Mucosa of stomach (tissue), 1 donor: ENCODE data around the gene BIVM.

ENCODE experiments used
- H3K27me3 ChIP-seq: one replicate; pipeline ENCODE4 v1.7.0; 2013; ENCODE audit warnings: mild to moderate bottlenecking, low read length; ENCODE audit not compliant: control insufficient read depth, insufficient read depth
- H3K36me3 ChIP-seq: one replicate; pipeline ENCODE4 v1.7.0; 2013; ENCODE audit warnings: low read length; ENCODE audit not compliant: control insufficient read depth, insufficient read depth
- H3K4me1 ChIP-seq: one replicate; pipeline ENCODE4 v1.7.0; 2013; ENCODE audit warnings: mild to moderate bottlenecking, low read length; ENCODE audit not compliant: control insufficient read depth, insufficient read depth
- H3K4me3 ChIP-seq: one replicate; pipeline ENCODE4 v1.7.0; 2013; ENCODE audit warnings: low read length
- H3K9ac ChIP-seq: one replicate; pipeline ENCODE4 v1.7.0; 2013; ENCODE audit warnings: mild to moderate bottlenecking, low read length, moderate library complexity
- H3K9me3 ChIP-seq: one replicate; pipeline ENCODE4 v1.7.0; 2013; ENCODE audit warnings: mild to moderate bottlenecking, low read length, moderate library complexity; ENCODE audit not compliant: control insufficient read depth
- donor health status: Pancreatic carcinoma.

The BIVM gene

GRCh38 chr13:102847272-102848234, 48.6 kb downstream of the BIVM start:
- Histone ChIP-seq H3K4me3 (peak overlapping the region; percentile 94), H3K27me3 (no peaks in the 10 kb centered on the region), H3K9ac (peak overlapping the region; percentile 99), H3K9me3 (no peaks in the 10 kb centered on the region), H3K4me1 (peaks cover 4% of the 10 kb centered on the region), H3K36me3 (no peaks in the 10 kb centered on the region)

- Histone ChIP-seq H3K4me1 (peaks cover 4% of the 10 kb centered on the region), H3K9me3 (no peaks in the 10 kb centered on the region), H3K9ac (no peak overlapping the region), H3K36me3 (no peaks in the 10 kb centered on the region), H3K27me3 (no peaks in the 10 kb centered on the region), H3K4me3 (no peak overlapping the region)
Measured at GRCh38 chr13:102848956-102849355, 50.0 kb downstream of the BIVM start.

DNA sequence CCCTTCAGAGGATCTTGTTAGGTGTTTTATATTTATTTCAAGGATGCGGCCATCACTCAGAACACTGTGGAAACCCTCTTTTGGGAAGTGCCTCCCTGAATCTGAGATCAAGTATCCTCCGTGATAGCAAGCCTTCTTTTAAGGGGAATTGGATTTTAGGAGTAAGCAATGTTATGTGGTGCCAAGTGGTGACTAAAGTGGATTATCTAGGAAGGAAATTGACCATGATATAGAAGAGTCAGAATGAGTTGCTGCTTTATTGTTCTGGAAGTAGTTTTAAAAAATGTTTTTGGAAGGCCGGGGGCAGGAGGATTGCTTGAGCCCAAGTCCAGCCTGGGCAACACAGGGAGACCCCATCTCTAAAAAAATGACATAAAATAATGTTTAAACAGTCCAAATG, 53.6 kb downstream of the BIVM start:
- H3K27me3 ChIP-seq, result no peaks in the 10 kb centered on the region
- H3K4me1 ChIP-seq, result peaks cover 12% of the 10 kb centered on the region
- no peaks in the 10 kb centered on the region for H3K9me3 ChIP-seq
- H3K36me3 ChIP-seq, result peaks cover 10% of the 10 kb centered on the region
- H3K4me3 ChIP-seq, result no peak overlapping the region
- H3K9ac ChIP-seq, result no peak overlapping the region

DNA sequence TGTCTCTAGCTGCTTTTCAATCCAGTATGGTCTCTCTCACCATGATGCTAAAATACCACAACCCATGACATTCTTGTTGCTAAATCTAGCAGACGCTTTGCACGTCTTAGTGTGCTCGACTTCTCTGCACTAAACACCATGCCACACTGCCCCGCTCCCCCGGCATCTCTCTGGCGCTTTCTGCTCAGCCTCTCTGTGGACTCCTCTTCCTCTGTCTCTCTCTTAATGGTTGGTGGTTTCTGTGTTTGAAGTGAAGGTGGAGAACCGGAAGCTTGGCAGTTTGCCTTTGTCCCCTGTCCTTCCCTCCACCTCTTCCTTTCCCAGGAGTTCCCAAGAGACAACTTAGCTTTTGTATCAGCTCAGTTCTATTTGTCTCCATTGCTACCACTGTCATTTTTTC, 55.8 kb downstream of the BIVM start:
- no peaks in the 10 kb centered on the region for H3K27me3 ChIP-seq
- peaks cover 14% of the 10 kb centered on the region for H3K36me3 ChIP-seq
- no peaks in the 10 kb centered on the region for H3K9me3 ChIP-seq
- H3K4me1 ChIP-seq, result peaks cover 8% of the 10 kb centered on the region
- H3K9ac ChIP-seq, result no peak overlapping the region
- no peak overlapping the region for H3K4me3 ChIP-seq

DNA sequence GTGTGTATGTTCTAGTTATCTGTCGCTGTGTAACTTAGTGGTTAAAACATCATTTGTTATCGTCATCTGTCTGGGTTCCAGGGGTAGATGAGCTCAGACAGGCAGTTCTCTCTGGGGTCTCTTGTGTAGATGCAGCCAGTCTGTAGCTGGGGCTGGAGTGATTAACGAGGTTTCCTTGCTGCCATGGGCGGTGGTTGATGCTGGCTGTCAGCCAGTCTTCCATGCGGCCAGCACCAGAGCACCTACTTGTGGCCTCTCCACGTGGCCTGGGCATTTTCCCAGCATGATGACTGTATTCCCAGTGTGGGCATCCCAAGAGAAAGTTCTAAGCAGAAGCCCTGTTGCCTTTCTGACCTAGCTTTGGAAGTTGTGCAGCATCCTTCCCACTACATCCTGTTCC, 57.6 kb downstream of the BIVM start:
- Histone ChIP-seq H3K27me3 (no peaks in the 10 kb centered on the region), H3K9ac (no peak overlapping the region), H3K4me3 (no peak overlapping the region), H3K36me3 (peaks cover 14% of the 10 kb centered on the region), H3K4me1 (peaks cover 8% of the 10 kb centered on the region), H3K9me3 (no peaks in the 10 kb centered on the region)

DNA sequence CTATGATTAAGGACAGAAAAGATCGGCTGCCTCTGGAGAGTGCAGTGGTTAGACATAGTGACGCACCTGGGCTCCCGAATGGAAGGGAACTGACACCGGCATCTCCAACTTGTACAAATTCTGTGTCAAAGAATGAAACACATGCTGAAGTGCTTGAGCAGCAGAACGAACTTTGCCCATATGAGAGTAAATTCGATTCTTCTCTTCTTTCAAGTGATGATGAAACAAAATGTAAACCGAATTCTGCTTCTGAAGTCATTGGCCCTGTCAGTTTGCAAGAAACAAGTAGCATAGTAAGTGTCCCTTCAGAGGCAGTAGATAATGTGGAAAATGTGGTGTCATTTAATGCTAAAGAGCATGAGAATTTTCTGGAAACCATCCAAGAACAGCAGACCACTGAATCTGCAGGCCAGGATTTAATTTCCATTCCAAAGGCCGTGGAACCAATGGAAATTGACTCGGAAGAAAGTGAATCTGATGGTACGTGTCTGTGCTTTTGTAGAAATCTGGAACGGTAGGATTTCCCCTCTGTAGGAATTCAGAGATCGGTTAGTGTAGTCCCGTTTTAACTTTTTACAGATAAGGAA, 63.8 kb downstream of the BIVM start:
- H3K9ac ChIP-seq, result no peak overlapping the region
- peaks cover 14% of the 10 kb centered on the region for H3K36me3 ChIP-seq
- no peak overlapping the region for H3K4me3 ChIP-seq
- H3K27me3 ChIP-seq, result no peaks in the 10 kb centered on the region
- H3K4me1 ChIP-seq, result no peaks in the 10 kb centered on the region
- no peaks in the 10 kb centered on the region for H3K9me3 ChIP-seq

GRCh38 chr13:102863590-102863989, 64.7 kb downstream of the BIVM start:
- H3K4me1 ChIP-seq, result no peaks in the 10 kb centered on the region
- H3K4me3 ChIP-seq, result no peak overlapping the region
- H3K27me3 ChIP-seq, result no peaks in the 10 kb centered on the region
- peaks cover 14% of the 10 kb centered on the region for H3K36me3 ChIP-seq
- no peak overlapping the region for H3K9ac ChIP-seq
- H3K9me3 ChIP-seq, result no peaks in the 10 kb centered on the region

GRCh38 chr13:102868366-102868936, 69.5 kb downstream of the BIVM start:
- Histone ChIP-seq H3K4me1 (peaks cover 13% of the 10 kb centered on the region), H3K36me3 (peaks cover 10% of the 10 kb centered on the region), H3K9ac (no peak overlapping the region), H3K9me3 (no peaks in the 10 kb centered on the region), H3K4me3 (no peak overlapping the region), H3K27me3 (no peaks in the 10 kb centered on the region)

GRCh38 chr13:102869948-102870676, 71.2 kb downstream of the BIVM start:
- Histone ChIP-seq H3K27me3 (no peaks in the 10 kb centered on the region), H3K9me3 (no peaks in the 10 kb centered on the region), H3K36me3 (peaks cover 10% of the 10 kb centered on the region), H3K9ac (no peak overlapping the region), H3K4me3 (no peak overlapping the region), H3K4me1 (peaks cover 13% of the 10 kb centered on the region)

GRCh38 chr13:102870677-102871415, 71.9 kb downstream of the BIVM start:
- peak overlapping the region; percentile 2 for H3K9ac ChIP-seq
- peaks cover 13% of the 10 kb centered on the region for H3K4me1 ChIP-seq
- peaks cover 5% of the 10 kb centered on the region for H3K36me3 ChIP-seq
- no peaks in the 10 kb centered on the region for H3K9me3 ChIP-seq
- H3K27me3 ChIP-seq, result no peaks in the 10 kb centered on the region
- H3K4me3 ChIP-seq, result no peak overlapping the region

DNA sequence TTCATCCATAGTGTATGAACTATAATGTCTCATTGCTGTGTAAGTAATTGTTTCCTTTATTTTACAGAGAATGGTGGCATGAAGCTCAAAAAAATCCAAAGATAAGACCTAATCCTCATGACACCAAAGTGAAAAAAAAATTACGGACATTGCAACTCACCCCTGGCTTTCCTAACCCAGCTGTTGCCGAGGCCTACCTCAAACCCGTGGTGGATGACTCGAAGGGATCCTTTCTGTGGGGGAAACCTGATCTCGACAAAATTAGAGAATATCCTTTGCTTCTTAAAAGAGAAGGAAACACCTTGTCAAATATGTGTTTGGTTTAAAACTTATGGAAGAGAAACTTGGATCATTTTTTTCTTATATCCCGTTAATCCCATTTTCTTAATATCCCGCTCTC, 73.2 kb downstream of the BIVM start:
- Histone ChIP-seq H3K9ac (no peak overlapping the region), H3K27me3 (no peaks in the 10 kb centered on the region), H3K4me3 (no peak overlapping the region), H3K4me1 (peaks cover 13% of the 10 kb centered on the region), H3K36me3 (peaks cover 4% of the 10 kb centered on the region), H3K9me3 (no peaks in the 10 kb centered on the region)
